ENCODE measurements around the gene SYNC.

Gene SYNC

GRCh38 chr1:32743380-32744070 is 41.0 kb upstream of the SYNC start:
- TF ChIP-seq CTCF (conservative IDR thresholded peaks at IDR 0.05; ENCODE audit: low read length) = no peak
- H3K4me3 ChIP-seq (ENCODE audit: low read length) = no peak overlapping the region; the same call in 1 of the 2 replicates
- DNase-seq (ENCODE audit: low read depth) = no peak

- peak overlapping the region; percentile 71 for H3K4me3 ChIP-seq (ENCODE audit: low read length)
- no peak for DNase-seq (ENCODE audit: low read depth)
- TF ChIP-seq CTCF (conservative IDR thresholded peaks at IDR 0.05; ENCODE audit: low read length) = no peak
These were observed 40.4 kb upstream of the SYNC start for GRCh38 chr1:32742956-32743355.

DNA sequence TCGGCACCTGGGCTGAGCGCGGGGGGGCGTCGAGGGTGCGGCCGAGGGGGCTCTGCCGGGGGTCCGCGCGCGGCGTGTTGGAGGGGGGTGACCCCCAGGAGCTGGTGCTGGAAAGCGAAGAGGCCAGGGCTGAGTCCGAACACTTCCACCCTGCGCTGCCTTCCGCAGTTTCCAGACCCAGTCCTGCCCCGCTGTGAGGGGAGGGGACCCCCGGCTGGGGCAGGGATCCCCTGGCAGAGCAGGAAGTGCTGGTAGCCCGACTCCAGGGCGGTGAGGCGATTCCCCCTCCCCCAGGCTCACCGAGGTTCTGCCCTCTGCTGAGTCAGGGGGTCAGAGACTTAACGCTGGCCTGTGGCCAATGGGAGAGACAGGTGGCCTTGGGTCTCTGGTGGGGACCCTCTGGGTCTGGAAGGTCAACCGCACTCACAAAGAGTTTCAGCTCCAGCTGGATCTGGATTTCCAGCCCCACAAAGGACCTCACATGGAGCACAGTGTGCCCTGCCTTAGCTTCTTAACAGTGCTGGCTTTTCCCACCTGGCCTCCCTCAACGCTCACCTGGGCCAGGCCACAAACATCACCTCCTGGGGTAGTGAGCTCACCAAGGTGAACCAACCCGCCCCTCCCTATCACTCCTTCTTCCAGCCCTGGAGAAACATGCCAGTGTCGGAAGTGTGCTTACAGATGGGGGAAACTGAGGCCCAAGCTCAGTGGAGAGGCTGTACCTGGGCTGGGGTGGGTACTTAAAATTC is 39.8 kb upstream of the SYNC start:
- H3K4me3 ChIP-seq (ENCODE audit: low read length) = peak overlapping the region; percentile 71
- no peak for TF ChIP-seq CTCF (conservative IDR thresholded peaks at IDR 0.05; ENCODE audit: low read length)
- no peak for DNase-seq (ENCODE audit: low read depth)

- peak; percentile 37 for TF ChIP-seq CTCF (conservative IDR thresholded peaks at IDR 0.05; ENCODE audit: low read length)
- H3K4me3 ChIP-seq (ENCODE audit: low read length) = peak overlapping the region; percentile 71
- no peak for DNase-seq (ENCODE audit: low read depth)
These were observed 39.0 kb upstream of the SYNC start for GRCh38 chr1:32741413-32742198.

DNA sequence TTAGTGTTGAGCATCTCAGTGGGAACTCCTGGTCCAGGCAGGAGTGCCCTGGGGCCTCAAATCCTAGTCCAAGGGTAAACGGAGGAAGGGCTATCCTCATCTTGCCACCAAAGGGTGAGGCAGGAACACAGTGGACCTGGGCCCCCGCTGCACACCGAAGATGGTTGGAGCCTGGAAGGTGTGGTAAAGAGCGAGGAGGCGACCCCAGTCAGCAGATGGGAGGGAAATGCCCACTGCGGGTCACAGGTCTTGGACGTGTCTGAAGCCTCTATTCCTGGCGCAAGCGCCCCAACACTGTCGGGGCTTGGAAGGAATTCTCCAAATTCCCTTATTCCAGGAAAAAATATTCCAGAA is 38.5 kb upstream of the SYNC start:
- peak overlapping the region; percentile 64 for H3K4me3 ChIP-seq (ENCODE audit: low read length)
- no peak for DNase-seq (ENCODE audit: low read depth)
- no peak for TF ChIP-seq CTCF (conservative IDR thresholded peaks at IDR 0.05; ENCODE audit: low read length)

DNA sequence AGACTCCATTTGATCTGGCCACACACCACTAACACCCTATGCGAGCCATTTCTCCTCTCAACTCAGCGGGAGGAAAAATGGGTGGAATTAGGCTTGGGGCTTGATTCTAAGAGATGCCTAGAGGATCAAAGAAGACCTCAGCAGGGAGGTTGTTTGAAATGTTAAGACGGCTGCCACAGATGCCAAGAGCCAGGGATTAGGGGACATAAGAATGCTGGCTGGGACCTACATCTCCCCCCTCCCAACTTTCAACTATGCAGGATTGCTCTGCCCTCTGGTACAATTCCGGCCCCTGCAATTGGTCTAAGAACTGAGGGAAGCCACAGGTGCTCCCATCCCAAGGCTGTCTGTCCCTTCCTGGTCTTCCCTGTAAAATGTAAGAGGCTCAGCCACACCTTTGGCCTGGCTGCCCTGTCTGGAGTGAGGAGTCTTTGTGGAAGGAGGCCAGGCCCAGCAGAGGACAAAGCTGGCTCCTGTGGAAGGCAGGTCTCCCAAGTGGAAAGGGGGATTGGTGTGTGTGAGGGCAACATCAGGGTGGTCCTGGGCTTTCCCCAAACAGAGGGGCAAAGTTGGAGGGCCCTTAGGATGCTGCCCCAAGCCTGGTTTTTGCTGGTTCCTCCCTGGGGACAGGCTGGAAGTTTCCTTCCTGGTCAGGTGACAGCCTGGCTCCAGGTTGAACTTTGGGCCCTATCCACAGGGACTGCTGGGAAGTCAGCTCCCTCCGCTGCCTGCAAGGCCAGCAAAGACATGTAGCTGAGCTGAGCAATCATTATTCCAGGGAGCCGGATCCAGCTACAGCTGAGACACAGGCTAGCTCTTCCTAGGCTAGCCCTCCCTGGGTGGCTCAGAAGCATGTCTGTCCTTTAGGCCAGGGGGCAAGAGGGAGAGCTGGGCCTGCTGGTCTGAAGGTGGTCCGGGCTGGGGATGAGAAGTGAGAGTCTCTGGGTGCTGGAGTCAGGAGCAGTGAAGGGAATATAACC is 34.5 kb upstream of the SYNC start:
- no peak for TF ChIP-seq CTCF (conservative IDR thresholded peaks at IDR 0.05; ENCODE audit: low read length)
- H3K4me3 ChIP-seq (ENCODE audit: low read length) = no peak overlapping the region
- no peak for DNase-seq (ENCODE audit: low read depth)
